Suprapubic skin (tissue), 4 donors: ENCODE measurements around the gene ERG.

Experiments
- EP300 ChIP-seq: sonication (generic); formaldehyde crosslinking; IDR thresholded peaks from one replicate; pipeline ENCODE4 v1.6.1; 2017; ENCODE audit warnings: antibody characterized with exemption
- POLR2A ChIP-seq, 2 donors: fragments of 450-650 bp; IDR thresholded peaks; one replicate each; pipeline ENCODE4 v1.6.1; 2017; ENCODE audit warnings: antibody characterized with exemption in 2 of 2, mild to moderate bottlenecking in 2 of 2, moderate library complexity in 2 of 2
- POLR2AphosphoS5 ChIP-seq, 3 donors: sonication (generic); formaldehyde crosslinking; IDR thresholded peaks; one replicate each; pipeline ENCODE4 v1.6.1; 2017; ENCODE audit warnings: antibody characterized with exemption in 3 of 3
- TF ChIP-seq, protein P1 (sequence below), 2 donors: fragments of 200-600 bp in 1 of 2; fragments of 450-650 bp in 1 of 2; sonication (generic) in 1 of 2; IDR thresholded peaks; one replicate each; pipeline ENCODE4 v1.5.1; 2016 to 2019; ENCODE audit warnings: antibody characterized with exemption in 2 of 2, mild to moderate bottlenecking in 1 of 2, moderate library complexity in 1 of 2

DNA sequence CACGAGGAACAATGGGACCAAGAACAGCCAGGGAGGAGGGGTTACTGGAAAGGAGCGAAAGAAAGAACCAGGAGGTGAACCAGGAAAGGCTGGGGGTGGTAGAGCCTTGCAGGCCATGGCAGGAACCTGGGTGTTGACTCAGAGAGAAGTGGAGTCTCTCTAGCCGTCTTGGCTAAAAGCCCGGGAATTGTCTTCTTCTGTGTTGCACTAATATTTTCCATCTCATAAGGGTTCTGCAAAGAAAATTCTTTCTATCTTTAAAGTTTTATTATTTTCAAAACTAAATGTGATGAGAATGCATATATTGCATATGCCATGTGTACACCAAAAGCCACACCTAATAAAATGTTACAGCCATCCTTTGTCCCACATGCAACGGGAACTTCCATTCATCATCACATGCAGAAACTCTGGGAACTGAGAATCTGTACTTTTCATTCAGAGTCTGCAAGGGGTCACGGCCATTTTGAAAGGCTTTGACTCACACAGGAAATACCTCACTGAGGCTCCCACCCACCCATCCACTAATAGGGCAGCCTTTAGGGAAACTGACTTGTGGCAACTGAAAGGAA lies 38.0 kb downstream of the ERG start:
- TF ChIP-seq EP300 (no peak), POLR2A (IDR thresholded peaks at IDR 0.05) (no peak), POLR2AphosphoS5 (IDR thresholded peaks at IDR 0.05) (no peak)
- TF ChIP-seq, protein P1, sequence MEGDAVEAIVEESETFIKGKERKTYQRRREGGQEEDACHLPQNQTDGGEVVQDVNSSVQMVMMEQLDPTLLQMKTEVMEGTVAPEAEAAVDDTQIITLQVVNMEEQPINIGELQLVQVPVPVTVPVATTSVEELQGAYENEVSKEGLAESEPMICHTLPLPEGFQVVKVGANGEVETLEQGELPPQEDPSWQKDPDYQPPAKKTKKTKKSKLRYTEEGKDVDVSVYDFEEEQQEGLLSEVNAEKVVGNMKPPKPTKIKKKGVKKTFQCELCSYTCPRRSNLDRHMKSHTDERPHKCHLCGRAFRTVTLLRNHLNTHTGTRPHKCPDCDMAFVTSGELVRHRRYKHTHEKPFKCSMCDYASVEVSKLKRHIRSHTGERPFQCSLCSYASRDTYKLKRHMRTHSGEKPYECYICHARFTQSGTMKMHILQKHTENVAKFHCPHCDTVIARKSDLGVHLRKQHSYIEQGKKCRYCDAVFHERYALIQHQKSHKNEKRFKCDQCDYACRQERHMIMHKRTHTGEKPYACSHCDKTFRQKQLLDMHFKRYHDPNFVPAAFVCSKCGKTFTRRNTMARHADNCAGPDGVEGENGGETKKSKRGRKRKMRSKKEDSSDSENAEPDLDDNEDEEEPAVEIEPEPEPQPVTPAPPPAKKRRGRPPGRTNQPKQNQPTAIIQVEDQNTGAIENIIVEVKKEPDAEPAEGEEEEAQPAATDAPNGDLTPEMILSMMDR (IDR thresholded peaks at IDR 0.05) = no peak
